IPS-NIHi7 (cell line): Measurements from ENCODE around the gene C1QTNF7.

ENCODE experiments used
- DNase-seq: peaks from one replicate; pipeline ENCODE4 v3.0.0; 2012; ENCODE audit warnings: mixed read lengths; ENCODE audit errors: extremely low spot score

Gene C1QTNF7

GRCh38 chr4:15413623-15414019 lies 14.2 kb upstream of the C1QTNF7 start:
- no peak for DNase-seq

GRCh38 chr4:15414551-15415091 lies 13.2 kb upstream of the C1QTNF7 start:
- DNase-seq: no peak

- DNase-seq: no peak
These were observed 11.2 kb upstream of the C1QTNF7 start for GRCh38 chr4:15416357-15417232.

GRCh38 chr4:15417233-15417660 lies 10.6 kb upstream of the C1QTNF7 start:
- no peak for DNase-seq

GRCh38 chr4:15418956-15419355 lies 8.9 kb upstream of the C1QTNF7 start:
- DNase-seq: no peak

GRCh38 chr4:15420642-15421041 lies 7.2 kb upstream of the C1QTNF7 start:
- DNase-seq: no peak

GRCh38 chr4:15423285-15423711 lies 4.5 kb upstream of the C1QTNF7 start:
- DNase-seq: no peak

- no peak for DNase-seq
These were observed 2.3 kb upstream of the C1QTNF7 start for GRCh38 chr4:15425520-15425919.

GRCh38 chr4:15427161-15427560 lies 672 bp upstream of the C1QTNF7 start:
- no peak for DNase-seq

GRCh38 chr4:15428611-15429010 lies 778 bp downstream of the C1QTNF7 start:
- DNase-seq: no peak

GRCh38 chr4:15434091-15434490 lies 6.3 kb downstream of the C1QTNF7 start:
- DNase-seq: no peak

GRCh38 chr4:15434676-15435075 lies 6.8 kb downstream of the C1QTNF7 start:
- DNase-seq: no peak

GRCh38 chr4:15436513-15436912 lies 8.7 kb downstream of the C1QTNF7 start:
- no peak for DNase-seq

- DNase-seq: no peak
These were observed 11.2 kb downstream of the C1QTNF7 start for GRCh38 chr4:15438939-15439524.

- no peak for DNase-seq
These were observed 15.7 kb downstream of the C1QTNF7 start for GRCh38 chr4:15443371-15444160.

- no peak for DNase-seq
These were observed 16.4 kb downstream of the C1QTNF7 start for GRCh38 chr4:15444276-15444675.

- no peak for DNase-seq
These were observed 17.2 kb downstream of the C1QTNF7 start for GRCh38 chr4:15444879-15445547.

GRCh38 chr4:15451181-15451865 lies 23.5 kb downstream of the C1QTNF7 start:
- no peak for DNase-seq

- DNase-seq: no peak
These were observed 24.3 kb downstream of the C1QTNF7 start for GRCh38 chr4:15451866-15452765.

- no peak for DNase-seq
These were observed 27.5 kb downstream of the C1QTNF7 start for GRCh38 chr4:15455290-15455689.
